IPS-18a (cell line): ENCODE measurements around the gene KCNJ18.
"Not testable (repeated sequence)": the region's sequence is repeated elsewhere in the genome, so short reads cannot be mapped to it uniquely, and the experiment has no call there.

Source experiments
- H3K27ac ChIP-seq: one replicate; pipeline ENCODE4 v1.5.1; 2013; ENCODE audit warnings: low read length
- H3K27me3 ChIP-seq: one replicate; pipeline ENCODE4 v1.6.1; 2013; ENCODE audit warnings: mild to moderate bottlenecking, low read length; ENCODE audit not compliant: control insufficient read depth, insufficient read depth
- H3K36me3 ChIP-seq: one replicate; pipeline ENCODE4 v1.6.1; 2013; ENCODE audit warnings: low read depth, low read length; ENCODE audit not compliant: control insufficient read depth
- H3K4me1 ChIP-seq: one replicate; pipeline ENCODE4 v1.6.1; 2013; ENCODE audit warnings: low read depth, low read length; ENCODE audit not compliant: control insufficient read depth
- H3K4me3 ChIP-seq: one replicate; pipeline ENCODE4 v1.5.1; 2013; ENCODE audit warnings: low read length
- H3K9ac ChIP-seq: one replicate; pipeline ENCODE4 v1.6.1; 2013; ENCODE audit warnings: mild to moderate bottlenecking, low read length, moderate library complexity
- H3K9me3 ChIP-seq: one replicate; pipeline ENCODE4 v1.6.1; 2013; ENCODE audit warnings: low read depth, low read length; ENCODE audit not compliant: control insufficient read depth

KCNJ18 gene

DNA sequence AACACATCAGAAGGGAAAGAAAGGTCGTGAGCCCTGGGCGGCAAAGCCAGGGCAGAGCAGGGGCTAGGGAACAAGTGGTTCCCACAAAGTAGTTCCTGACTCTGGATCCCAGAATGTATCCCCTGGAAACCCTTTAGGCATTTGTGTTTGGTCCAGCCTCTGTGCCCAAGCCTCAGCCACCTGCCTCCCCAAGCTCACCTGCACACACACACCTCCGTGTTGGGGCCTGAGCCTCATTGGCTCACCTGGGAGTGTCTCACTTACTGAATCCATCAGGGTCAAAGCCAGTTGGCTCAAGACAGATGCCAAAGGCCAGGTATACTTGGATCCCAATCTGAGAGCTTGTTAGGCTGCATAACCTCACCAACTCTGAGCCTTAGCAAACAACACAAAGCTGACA, 54.1 kb downstream of the KCNJ18 start:
- H3K4me3 ChIP-seq, H3K9ac ChIP-seq, H3K27ac ChIP-seq, H3K36me3 ChIP-seq, H3K4me1 ChIP-seq, H3K9me3 ChIP-seq, H3K27me3 ChIP-seq: not testable (repeated sequence)

DNA sequence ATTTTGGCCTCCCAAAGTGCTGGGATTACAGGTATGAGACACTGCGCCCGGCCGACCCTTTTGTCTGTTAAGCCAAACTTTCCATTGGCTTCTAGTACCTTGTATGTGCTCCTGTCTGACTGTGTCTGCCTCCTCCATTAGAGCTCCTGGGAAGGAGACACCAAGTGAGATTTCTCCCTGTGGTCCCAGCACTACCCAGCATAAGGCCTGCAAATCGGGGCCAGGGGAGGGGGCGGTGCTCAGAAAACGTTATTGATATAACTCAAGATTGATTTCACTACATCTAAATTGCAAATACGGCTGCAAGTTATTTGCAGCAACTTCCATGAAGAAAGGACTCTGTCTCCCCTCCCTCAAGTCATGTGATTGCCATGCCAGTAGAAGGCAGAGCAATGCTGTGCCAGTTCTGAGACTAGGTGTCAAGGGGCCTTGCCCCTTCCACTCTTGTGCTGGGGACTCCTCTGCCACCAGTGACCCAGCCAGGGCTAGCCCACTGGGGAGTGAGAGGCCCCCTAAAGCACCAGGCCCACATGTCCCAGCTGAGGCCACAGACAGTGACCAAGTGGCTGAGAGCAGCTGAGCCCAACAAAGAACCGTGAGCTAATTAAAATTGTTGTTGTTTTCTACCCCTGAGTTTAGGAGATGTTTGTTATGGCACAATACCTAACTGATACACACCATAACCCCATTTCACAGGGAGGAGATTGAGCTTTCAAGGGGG, 55.0 kb downstream of the KCNJ18 start:
- not testable (repeated sequence) for H3K4me3 ChIP-seq, H3K4me1 ChIP-seq, H3K27me3 ChIP-seq, H3K36me3 ChIP-seq, H3K9ac ChIP-seq, H3K27ac ChIP-seq, H3K9me3 ChIP-seq

DNA sequence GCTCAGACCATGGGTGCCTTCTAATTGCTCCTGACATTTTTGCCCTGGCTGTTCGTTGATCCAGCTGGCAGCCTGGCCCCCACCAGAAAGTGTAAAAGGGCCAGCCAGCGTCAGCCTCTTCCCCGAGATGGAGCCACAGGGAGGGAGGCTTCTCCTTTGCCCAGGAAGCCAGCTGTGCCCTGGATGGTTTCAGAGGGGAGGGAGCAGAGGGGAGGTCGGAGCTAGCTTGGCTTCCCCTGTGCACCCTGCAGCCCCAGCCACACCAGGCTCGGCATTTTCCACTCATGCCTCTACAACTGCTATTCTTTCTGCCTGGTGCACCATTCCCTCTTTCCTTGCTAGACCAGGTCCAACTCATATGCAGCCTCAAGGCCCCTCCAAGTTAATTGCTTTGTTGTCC, 56.4 kb downstream of the KCNJ18 start:
- not testable (repeated sequence) for H3K9ac ChIP-seq, H3K27ac ChIP-seq, H3K4me1 ChIP-seq, H3K36me3 ChIP-seq, H3K4me3 ChIP-seq, H3K27me3 ChIP-seq, H3K9me3 ChIP-seq

DNA sequence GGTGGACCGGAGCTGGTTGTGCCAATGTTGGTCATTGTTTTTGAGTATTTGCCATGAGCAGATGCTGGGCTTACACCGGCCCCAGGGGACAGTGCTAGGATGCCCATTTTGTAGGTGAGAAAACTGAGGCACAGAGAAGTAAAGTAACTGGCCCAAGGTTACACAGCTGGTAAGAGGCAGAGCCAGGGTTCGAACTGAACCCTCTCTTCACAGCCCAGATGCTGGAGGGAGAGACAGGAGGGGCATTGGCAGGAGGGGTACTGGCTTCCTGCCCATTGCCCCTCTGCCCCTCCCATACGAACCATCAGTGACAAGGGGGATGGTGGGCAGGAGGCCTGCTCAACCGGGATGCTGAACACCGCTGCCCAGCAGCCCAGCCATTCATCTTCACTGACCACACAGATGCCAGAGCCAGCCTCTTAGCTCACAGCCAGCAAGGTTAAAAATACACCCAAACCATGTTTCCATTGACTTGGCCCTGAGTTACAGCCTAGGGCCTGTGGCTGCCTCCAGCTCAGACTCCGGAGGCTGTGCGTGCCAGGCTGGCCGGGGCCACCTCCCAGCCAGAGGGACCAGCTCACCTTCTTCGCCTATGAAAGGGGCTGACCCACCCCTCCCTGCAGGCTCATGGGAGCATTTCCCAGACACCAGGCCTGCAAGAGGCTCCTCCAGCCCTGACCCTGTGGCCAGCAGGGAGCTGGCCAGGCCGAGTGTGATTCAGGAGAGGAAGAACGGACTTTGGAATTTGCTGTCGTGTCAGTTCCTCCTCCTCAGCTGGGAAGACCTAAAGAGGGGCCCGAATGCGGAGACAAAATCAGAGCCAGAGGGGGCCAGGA, 57.6 kb downstream of the KCNJ18 start:
- not testable (repeated sequence) for H3K27me3 ChIP-seq, H3K4me3 ChIP-seq, H3K9ac ChIP-seq, H3K9me3 ChIP-seq, H3K27ac ChIP-seq, H3K36me3 ChIP-seq, H3K4me1 ChIP-seq

DNA sequence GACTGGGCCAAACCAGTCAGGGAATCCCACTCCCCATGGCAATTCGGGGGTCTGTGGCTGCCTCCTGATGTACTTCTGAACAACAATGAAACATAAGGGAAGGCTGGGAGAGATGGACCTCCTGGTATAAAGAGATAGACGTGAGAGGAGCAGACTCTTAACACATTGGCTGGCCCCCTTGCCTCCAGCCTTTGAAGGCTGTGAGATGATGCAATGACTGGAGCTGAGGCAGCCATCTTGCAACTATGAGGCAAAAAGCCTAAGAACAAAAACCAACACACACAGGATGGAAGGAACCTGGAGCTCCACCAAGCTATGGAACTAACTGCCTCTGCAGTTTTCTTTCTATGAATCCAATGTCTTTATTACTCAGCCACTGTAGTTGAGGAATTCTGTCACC, 58.8 kb downstream of the KCNJ18 start:
- H3K9me3 ChIP-seq, H3K36me3 ChIP-seq: not testable (repeated sequence)

More for the DNA sequence above, 58.8 kb downstream of the KCNJ18 start:
- not testable (repeated sequence) for H3K4me1 ChIP-seq, H3K9ac ChIP-seq, H3K4me3 ChIP-seq, H3K27ac ChIP-seq, H3K27me3 ChIP-seq
